ENCODE data around the gene EBF4. TPM values are rescaled to one million over a fixed set of nuclear protein-coding genes. Genes with fewer than 3 reads are reported as not detected.

Gene EBF4
- total RNA-seq, 1 experiment from 2014 or later: 4.8 TPM

DNA sequence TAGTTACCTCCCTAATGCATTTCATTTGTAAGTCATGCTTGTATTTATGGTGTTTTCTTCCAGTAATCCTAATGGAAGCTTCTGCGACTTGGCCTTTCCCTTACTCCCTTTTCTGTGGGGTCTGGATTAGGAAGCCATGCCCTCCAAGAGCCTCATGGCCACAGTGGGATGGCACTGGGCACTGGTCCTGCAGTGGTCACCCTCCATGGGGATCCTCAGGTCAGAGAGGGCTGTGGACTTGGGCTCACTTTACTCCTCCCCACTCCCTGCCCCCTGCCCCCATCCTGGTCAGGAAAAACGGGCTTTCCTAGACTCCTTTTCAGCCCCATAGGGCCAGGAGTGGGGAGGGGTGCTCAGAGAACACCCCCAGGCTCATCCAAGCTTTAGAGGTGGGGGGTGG, 49.9 kb downstream of the EBF4 start:
- DNase-seq (ENCODE audit: low spot score): no peak

DNA sequence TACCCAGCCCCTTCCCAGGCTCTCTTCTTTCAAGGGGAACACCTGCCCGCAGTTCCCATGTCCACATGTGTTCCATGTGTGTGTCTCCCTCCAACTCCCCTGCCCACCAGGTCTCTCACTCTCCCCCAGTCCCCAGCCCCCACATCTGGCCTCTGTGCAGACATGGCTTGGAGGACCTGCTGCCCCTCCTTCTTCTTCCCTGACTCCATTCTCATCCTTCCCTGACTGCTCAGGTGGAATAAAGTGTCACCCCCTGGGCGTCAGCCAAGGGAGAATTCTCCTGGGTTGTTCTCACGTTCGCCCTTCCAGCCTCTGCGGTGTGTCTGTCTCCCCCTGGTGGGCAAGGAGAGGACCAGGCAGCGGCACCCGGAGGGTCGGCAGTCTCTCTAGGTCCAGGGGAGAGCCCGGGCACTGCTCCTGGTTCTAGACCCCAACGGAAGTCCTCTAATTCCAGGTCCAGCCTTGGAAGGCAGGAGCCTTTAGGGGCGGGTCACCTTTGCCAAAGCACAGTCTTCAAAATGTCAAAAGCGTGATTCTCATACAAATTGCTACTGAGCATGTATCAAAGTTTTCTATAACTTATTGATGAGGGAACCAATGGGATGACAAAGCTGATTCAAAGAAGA, 50.5 kb downstream of the EBF4 start:
- DNase-seq (ENCODE audit: low spot score): peak; percentile 62

GRCh38 chr20:2745060-2745910, 52.7 kb downstream of the EBF4 start:
- no peak for DNase-seq (ENCODE audit: low spot score)

GRCh38 chr20:2745936-2746635, 53.5 kb downstream of the EBF4 start:
- DNase-seq (ENCODE audit: low spot score): no peak

- no peak for DNase-seq (ENCODE audit: low spot score)
These were observed 54.2 kb downstream of the EBF4 start for GRCh38 chr20:2746636-2747265.

DNA sequence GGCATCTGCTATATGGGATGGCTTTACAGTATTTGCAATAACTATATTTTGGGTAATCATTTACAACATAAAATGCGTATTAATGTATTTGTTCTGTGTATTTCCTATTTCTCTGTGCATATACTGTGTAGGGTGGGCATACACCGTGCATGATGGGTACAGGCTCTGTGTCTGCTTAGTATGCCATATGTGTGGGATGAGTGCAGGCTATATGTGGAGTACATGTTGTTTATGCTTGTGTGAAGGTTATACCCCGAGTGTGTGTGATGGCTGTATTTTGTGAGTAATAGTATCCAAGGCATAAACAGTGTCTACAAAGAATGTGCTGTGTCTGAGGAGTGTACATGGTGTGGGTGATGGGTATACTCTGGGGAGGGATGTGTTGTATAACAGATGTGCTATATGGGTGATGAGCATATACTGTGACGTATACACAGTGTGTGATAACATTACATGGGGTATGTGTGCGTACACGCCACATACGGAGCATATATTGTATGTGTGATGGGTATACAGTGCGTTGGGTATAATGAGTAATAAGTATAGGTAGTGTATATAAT, 55.2 kb downstream of the EBF4 start:
- DNase-seq (ENCODE audit: low spot score): no peak

GRCh38 chr20:2748551-2749342, 56.2 kb downstream of the EBF4 start:
- no peak for DNase-seq (ENCODE audit: low spot score)

- DNase-seq (ENCODE audit: low spot score): no peak
These were observed 56.9 kb downstream of the EBF4 start for GRCh38 chr20:2749343-2749950.

- DNase-seq (ENCODE audit: low spot score): no peak
These were observed 57.4 kb downstream of the EBF4 start for GRCh38 chr20:2749951-2750490.

- no peak for DNase-seq (ENCODE audit: low spot score)
These were observed 58.1 kb downstream of the EBF4 start for GRCh38 chr20:2750491-2751251.

- no peak for DNase-seq (ENCODE audit: low spot score)
These were observed 58.8 kb downstream of the EBF4 start for GRCh38 chr20:2751347-2751877.

GRCh38 chr20:2751878-2752566, 59.4 kb downstream of the EBF4 start:
- DNase-seq (ENCODE audit: low spot score): no peak

DNA sequence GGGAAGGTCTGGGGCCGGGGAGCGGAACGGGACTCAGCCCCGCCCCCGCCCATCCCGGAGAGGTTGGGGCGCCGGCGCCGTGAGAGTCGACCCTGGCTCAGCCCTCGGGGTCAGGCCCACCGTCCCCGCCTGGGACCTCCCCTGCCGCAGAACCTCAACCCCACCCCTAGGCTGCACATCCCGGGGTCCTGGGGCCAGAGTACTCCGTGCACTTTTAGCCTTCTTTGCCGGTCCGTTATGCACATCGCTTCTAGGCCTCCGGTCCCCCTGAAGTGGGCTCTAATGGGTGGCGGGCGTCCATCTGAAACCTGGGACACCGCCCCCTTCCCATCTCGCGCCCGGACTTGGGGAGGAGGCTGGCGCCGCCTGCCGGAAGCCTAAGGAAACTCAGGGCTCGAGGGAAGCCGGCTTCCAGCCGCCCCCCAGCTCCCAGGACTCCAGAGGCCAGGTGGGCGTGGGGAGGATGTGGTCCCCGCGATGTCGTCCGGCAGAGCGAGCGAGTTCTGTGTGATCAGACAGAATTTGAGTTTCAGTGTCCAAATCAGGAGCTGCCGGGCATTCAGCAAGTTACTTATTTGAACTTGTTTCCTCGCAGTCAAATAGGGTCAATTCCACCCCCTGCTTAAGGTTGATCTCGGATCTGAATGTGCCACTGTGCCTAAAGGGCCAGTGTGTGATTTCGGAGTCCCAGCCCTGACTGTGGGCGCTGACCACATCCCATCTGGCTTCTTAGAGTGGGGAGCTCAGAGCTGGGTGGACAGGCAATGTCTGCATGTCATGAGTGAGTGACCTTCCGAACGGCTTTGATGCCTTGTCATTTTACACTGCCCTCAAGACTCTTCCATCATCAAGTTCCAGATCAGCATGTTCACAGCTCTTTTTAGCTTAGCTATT, 60.2 kb downstream of the EBF4 start:
- DNase-seq (ENCODE audit: low spot score): peak; percentile 40

DNA sequence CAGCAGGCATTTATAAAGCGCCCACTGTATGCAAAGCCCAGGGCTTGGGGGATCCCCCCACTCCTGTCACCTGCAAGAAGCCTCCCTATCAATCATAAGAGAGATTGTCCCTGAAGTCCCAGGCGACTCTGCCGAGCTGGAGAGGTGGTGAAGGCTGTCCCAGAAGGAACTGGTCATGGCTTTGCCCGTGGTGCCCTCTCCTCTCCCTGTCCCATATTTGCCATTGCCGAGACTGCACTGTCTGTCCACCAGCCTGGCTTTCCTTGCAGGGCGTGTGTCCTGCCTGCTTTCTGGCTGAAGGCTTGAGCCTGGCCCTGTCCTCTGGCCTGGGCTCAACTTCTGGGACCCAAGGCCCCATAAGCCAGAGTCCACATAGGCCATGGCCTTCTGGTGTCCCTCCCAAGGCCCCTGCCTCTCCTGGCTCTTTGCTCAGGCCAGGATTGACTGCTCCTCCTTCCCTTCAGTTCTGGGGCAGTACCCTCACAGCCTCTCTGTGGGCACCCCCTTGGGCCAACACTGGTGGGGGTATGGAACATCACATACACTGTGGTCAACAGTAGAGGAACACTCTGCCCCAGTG, 61.0 kb downstream of the EBF4 start:
- DNase-seq (ENCODE audit: low spot score): no peak

- DNase-seq (ENCODE audit: low spot score): no peak
These were observed 61.8 kb downstream of the EBF4 start for GRCh38 chr20:2754424-2754823.

- no peak for DNase-seq (ENCODE audit: low spot score)
These were observed 63.0 kb downstream of the EBF4 start for GRCh38 chr20:2755451-2756055.

DNA sequence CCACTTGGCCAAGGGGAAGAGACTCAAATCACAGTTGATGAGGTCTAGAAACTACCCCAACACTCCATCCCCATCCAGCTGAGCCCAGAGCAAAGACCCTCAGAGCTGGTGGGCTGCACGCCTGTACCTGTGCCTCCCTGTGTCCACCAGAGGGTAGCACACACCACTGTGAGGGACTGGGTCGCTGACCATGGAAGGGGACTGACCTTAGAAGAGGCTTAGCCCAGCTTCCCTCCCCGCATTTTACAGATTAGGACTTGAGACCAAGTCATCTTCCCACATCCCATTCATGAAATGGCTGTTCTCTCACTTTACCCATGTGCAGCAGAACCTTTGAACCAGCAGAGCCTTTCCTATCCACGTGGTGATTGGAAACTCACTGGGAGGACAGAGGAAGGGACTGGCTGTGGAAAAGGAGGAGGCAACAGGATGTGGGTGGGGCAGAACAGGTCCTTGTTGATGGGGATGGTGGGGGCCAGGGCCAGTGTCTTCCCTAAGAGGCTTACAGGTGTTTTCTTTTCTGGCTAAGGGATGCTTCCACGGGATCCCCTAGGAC, 63.6 kb downstream of the EBF4 start:
- DNase-seq (ENCODE audit: low spot score): no peak

Data from H4 (cell line).